UCSD-AML1 (cell line): ENCODE data around the gene TTLL5.
"Not testable (repeated sequence)": the region's sequence is repeated elsewhere in the genome, so short reads cannot be mapped to it uniquely, and the experiment has no call there.

Source experiments
- DNase-seq: peaks from one replicate; lab custom pipeline; 2025; ENCODE audit not compliant: unreplicated experiment; lab: John Stamatoyannopoulos, UW

TTLL5 gene

GRCh38 chr14:75906228-75906627 is 245.2 kb downstream of the TTLL5 start:
- no peak for DNase-seq

GRCh38 chr14:75906680-75907280 is 245.7 kb downstream of the TTLL5 start:
- no peak for DNase-seq

GRCh38 chr14:75907756-75908359 is 246.8 kb downstream of the TTLL5 start:
- no peak for DNase-seq

GRCh38 chr14:75909630-75910029 is 248.6 kb downstream of the TTLL5 start:
- no peak for DNase-seq

- no peak for DNase-seq
These were observed 249.0 kb downstream of the TTLL5 start for GRCh38 chr14:75910048-75910447.

GRCh38 chr14:75911883-75912282 is 250.8 kb downstream of the TTLL5 start:
- no peak for DNase-seq

- no peak for DNase-seq
These were observed 252.1 kb downstream of the TTLL5 start for GRCh38 chr14:75913183-75913582.

GRCh38 chr14:75915045-75915444 is 254.0 kb downstream of the TTLL5 start:
- DNase-seq, result no peak

- DNase-seq, result no peak
These were observed 256.4 kb downstream of the TTLL5 start for GRCh38 chr14:75917322-75917945.

GRCh38 chr14:75917946-75918335 is 256.9 kb downstream of the TTLL5 start:
- DNase-seq, result no peak

GRCh38 chr14:75920421-75920820 is 259.4 kb downstream of the TTLL5 start:
- DNase-seq, result not testable (repeated sequence)

- DNase-seq, result not testable (repeated sequence)
These were observed 264.2 kb downstream of the TTLL5 start for GRCh38 chr14:75925141-75925840.

- no peak for DNase-seq
These were observed 265.5 kb downstream of the TTLL5 start for GRCh38 chr14:75926431-75927115.

GRCh38 chr14:75927564-75928087 is 266.6 kb downstream of the TTLL5 start:
- DNase-seq, result no peak

- no peak for DNase-seq
These were observed 267.7 kb downstream of the TTLL5 start for GRCh38 chr14:75928690-75929181.

GRCh38 chr14:75933712-75934296 is 272.8 kb downstream of the TTLL5 start:
- DNase-seq, result no peak

GRCh38 chr14:75934998-75935628 is 274.1 kb downstream of the TTLL5 start:
- no peak for DNase-seq

- no peak for DNase-seq
These were observed 278.2 kb downstream of the TTLL5 start for GRCh38 chr14:75939200-75939599.

- no peak for DNase-seq
These were observed 280.0 kb downstream of the TTLL5 start for GRCh38 chr14:75941030-75941429.

GRCh38 chr14:75944607-75945241 is 283.7 kb downstream of the TTLL5 start:
- DNase-seq, result no peak
